ENCODE results near the gene MALT1. TPM values are rescaled to one million over a fixed set of nuclear protein-coding genes. Genes with fewer than 3 reads are reported as not detected.

Gene MALT1
- total RNA-seq, 1 donor from 2014 or later: 251 TPM

Other genes with a start within 250 kb of the MALT1 start
- 34.8 and 124 TPM in 2 replicates for gene ALPK2, start 42.4 kb upstream of the MALT1 start, total RNA-seq
- 25.0 and 89.9 TPM in 2 replicates for gene ZNF532, start 193.4 kb downstream of the MALT1 start, total RNA-seq

Measured in renal cortical epithelial cell (primary cell).